Lung (tissue), 12 donors: ENCODE measurements around the gene THEMIS. TPM values are rescaled to one million over a fixed set of nuclear protein-coding genes. Genes with fewer than 3 reads are reported as not detected.

ENCODE experiments used
- ATAC-seq: fragments of 200-7000 bp; cut with Tn5 transposase; one replicate; pipeline ENCODE4 v1.9.1; 2020; ENCODE audit warnings: moderate number of reproducible peaks; ENCODE audit not compliant: insufficient read depth, low FRiP score
- DNase-seq, 3 donors: peaks; one replicate each; pipeline ENCODE4 v3.0.0-alpha.2; 2013 to 2017
- H3K27ac ChIP-seq, 2 donors: one replicate each; pipeline ENCODE4 v1.5.1; 2013; ENCODE audit warnings: mild to moderate bottlenecking in 2 of 2, moderate library complexity in 2 of 2, control low read depth in 1 of 2, inconsistent platforms in 1 of 2, low read depth in 1 of 2, low read length in 1 of 2
- H3K27me3 ChIP-seq, 3 donors: one replicate each; pipeline ENCODE4 v1.5.1; 2013; ENCODE audit warnings: low read length in 2 of 3; ENCODE audit not compliant: control insufficient read depth in 3 of 3, insufficient read depth in 3 of 3
- H3K36me3 ChIP-seq, 4 donors: one replicate each; pipeline ENCODE4 v1.5.1; 2013; ENCODE audit warnings: low read length in 4 of 4, mild to moderate bottlenecking in 1 of 4, moderate library complexity in 1 of 4; ENCODE audit not compliant: control insufficient read depth in 4 of 4, insufficient read depth in 4 of 4
- H3K4me1 ChIP-seq, 5 donors: one replicate each; pipeline ENCODE4 v1.5.1; 2013; ENCODE audit warnings: low read length in 5 of 5, mild to moderate bottlenecking in 2 of 5, moderate library complexity in 1 of 5; ENCODE audit not compliant: control insufficient read depth in 5 of 5, insufficient read depth in 5 of 5
- H3K4me3 ChIP-seq: one replicate; pipeline ENCODE4 v1.5.1; 2013; ENCODE audit warnings: mild to moderate bottlenecking, control low read depth, moderate library complexity
- H3K9ac ChIP-seq, 2 donors: one replicate each; pipeline ENCODE4 v1.5.1; 2013; ENCODE audit warnings: low read length in 2 of 2, control low read depth in 1 of 2; ENCODE audit not compliant: insufficient read depth in 1 of 2
- H3K9me3 ChIP-seq, 4 donors: one replicate each; pipeline ENCODE4 v1.5.1; 2013; ENCODE audit warnings: low read length in 3 of 4, mild to moderate bottlenecking in 1 of 4, moderate library complexity in 1 of 4; ENCODE audit not compliant: control insufficient read depth in 4 of 4, insufficient read depth in 3 of 4
- CTCF ChIP-seq: IDR thresholded peaks from 2 replicates; pipeline ENCODE4 v1.5.1; 2012; ENCODE audit warnings: mild to moderate bottlenecking; ENCODE audit errors: control extremely low read depth, extremely low read depth
- WGBS, 2 donors: extraction: QIAGEN DNeasy Blood & Tissue Kit; methylation state at CpG; one replicate each; pipeline ENCODE4 v1.1.7; 2013; 5-methylcytosine and 5-hydroxymethylcytosine counted together
- polyA plus RNA-seq, 2 donors: library from polyadenylated mRNA; stranded (reverse); fragments of 200-250 nt; gene quantifications; one replicate each; pipeline ENCODE4 v1.2.1, GENCODE V29; 2013
- total RNA-seq, 2 donors: library from RNA; depleted of rRNA in 1 of 2; stranded (reverse); fragments of >200 nt in 1 of 2; gene quantifications; one replicate each; pipeline ENCODE4 v1.2.1, GENCODE V29; 2014 to 2021
- donor health status: control.
- donor health status: control.
- donor health status: Bipolar disorder and iron deficiency.
- donor health status: healthy.
- donor health status: DM: yes; HTN: yes; CAD: no.

Gene THEMIS
- total and polyA plus RNA-seq, 4 donors, result 0.22 to 0.86 (median 0.54) TPM

DNA sequence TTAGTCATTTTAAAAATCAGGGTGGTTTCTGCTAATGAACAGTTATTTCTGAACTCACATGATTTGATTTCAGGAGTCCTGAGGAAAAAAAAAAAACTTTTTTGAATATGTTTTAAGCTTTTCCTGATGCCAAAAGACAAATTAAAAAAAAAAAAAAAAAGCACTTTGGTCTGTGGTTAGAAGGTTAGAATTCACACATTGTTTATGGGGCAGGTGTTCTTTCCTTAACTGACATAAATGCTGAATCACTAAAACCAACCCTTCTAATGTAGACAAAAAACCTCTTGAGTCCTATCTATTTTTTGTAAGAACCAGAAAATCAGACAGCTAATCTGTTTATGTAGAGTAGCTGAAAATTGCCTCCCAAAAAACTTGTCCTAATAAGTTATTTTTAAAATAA is 20.4 kb downstream of the THEMIS start:
- H3K36me3 ChIP-seq, result no peaks in the 10 kb centered on the region
- no peak for ATAC-seq
- DNase-seq, result no peak
- H3K4me3 ChIP-seq, result no peak overlapping the region
- no peaks in the 10 kb centered on the region for H3K9me3 ChIP-seq
- H3K27ac ChIP-seq, result no peak overlapping the region
- H3K27me3 ChIP-seq, result no peaks in the 10 kb centered on the region
- TF ChIP-seq CTCF, result no peak
- no peak overlapping the region for H3K9ac ChIP-seq
- H3K4me1 ChIP-seq, result no peaks in the 10 kb centered on the region

DNA sequence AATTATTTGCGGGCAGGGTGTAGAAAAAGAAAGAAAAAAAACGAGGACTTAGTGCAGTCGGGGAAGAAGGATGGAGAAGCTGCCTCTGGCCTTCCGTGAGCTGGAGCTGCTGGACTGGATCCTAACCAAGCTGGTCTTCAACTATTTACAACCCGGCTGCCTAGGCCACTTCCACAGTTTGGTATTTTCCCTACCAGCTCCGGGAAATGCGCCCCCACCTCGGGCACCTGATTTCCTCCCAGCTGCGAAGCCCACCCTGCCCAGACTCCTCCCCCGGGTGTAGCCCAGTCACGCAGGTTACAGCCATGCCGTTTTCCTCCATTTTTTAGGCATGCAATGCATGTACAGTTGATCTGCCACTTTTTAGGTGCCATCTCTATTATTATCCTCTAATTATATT is 21.2 kb downstream of the THEMIS start:
- H3K27me3 ChIP-seq, result no peaks in the 10 kb centered on the region
- no peaks in the 10 kb centered on the region for H3K36me3 ChIP-seq
- H3K4me1 ChIP-seq, result no peaks in the 10 kb centered on the region
- DNase-seq (peak; percentile 12 to 38 (median 15)), ATAC-seq (no peak)
- no peak overlapping the region for H3K9ac ChIP-seq
- H3K27ac ChIP-seq, result no peak overlapping the region
- no peak overlapping the region for H3K4me3 ChIP-seq
- TF ChIP-seq CTCF, result no peak
- 30 to 46% methylated on average over 12 of the region's 12 CpGs for WGBS, 2 donors
- no peaks in the 10 kb centered on the region for H3K9me3 ChIP-seq

GRCh38 chr6:127878115-127878514 is 22.7 kb downstream of the THEMIS start:
- Histone ChIP-seq H3K9ac (no peak overlapping the region), H3K27ac (no peak overlapping the region), H3K27me3 (no peaks in the 10 kb centered on the region), H3K4me1 (no peaks in the 10 kb centered on the region), H3K4me3 (no peak overlapping the region), H3K36me3 (no peaks in the 10 kb centered on the region), H3K9me3 (no peaks in the 10 kb centered on the region)
- no peak for ATAC-seq
- DNase-seq, result no peak
- no peak for TF ChIP-seq CTCF
- 80 to 85% methylated on average over 2 of the region's 2 CpGs for WGBS, 2 donors

DNA sequence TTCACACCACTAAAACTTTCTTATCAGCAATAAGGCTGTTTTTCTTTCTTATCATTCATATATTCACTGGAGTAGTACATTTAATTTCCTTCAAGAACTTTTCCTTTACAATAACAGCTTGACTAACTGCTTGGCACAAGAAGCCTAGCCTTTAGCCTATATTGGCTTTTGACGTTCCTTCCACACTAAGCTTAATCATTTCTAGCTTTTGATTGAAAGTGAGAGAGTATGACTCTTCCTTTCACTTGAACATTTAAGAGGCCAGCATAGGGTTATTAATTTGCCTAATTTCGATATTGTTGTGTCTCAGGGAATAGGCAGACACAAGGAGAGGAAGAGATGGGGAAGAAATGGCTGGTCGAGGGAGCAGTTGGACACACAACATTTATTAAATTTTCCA is 23.6 kb downstream of the THEMIS start:
- Histone ChIP-seq H3K9me3 (no peaks in the 10 kb centered on the region), H3K4me1 (no peaks in the 10 kb centered on the region), H3K36me3 (no peaks in the 10 kb centered on the region), H3K27me3 (no peaks in the 10 kb centered on the region), H3K9ac (no peak overlapping the region), H3K27ac (no peak overlapping the region), H3K4me3 (no peak overlapping the region)
- no peak for DNase-seq
- WGBS, 2 donors, result 77 to 80% methylated on average over 3 of the region's 3 CpGs
- no peak for TF ChIP-seq CTCF
- ATAC-seq, result no peak
